ENCODE data around the gene OLFM1.
"Not testable (repeated sequence)": the region's sequence is repeated elsewhere in the genome, so short reads cannot be mapped to it uniquely, and the experiment has no call there.

Gene OLFM1

DNA sequence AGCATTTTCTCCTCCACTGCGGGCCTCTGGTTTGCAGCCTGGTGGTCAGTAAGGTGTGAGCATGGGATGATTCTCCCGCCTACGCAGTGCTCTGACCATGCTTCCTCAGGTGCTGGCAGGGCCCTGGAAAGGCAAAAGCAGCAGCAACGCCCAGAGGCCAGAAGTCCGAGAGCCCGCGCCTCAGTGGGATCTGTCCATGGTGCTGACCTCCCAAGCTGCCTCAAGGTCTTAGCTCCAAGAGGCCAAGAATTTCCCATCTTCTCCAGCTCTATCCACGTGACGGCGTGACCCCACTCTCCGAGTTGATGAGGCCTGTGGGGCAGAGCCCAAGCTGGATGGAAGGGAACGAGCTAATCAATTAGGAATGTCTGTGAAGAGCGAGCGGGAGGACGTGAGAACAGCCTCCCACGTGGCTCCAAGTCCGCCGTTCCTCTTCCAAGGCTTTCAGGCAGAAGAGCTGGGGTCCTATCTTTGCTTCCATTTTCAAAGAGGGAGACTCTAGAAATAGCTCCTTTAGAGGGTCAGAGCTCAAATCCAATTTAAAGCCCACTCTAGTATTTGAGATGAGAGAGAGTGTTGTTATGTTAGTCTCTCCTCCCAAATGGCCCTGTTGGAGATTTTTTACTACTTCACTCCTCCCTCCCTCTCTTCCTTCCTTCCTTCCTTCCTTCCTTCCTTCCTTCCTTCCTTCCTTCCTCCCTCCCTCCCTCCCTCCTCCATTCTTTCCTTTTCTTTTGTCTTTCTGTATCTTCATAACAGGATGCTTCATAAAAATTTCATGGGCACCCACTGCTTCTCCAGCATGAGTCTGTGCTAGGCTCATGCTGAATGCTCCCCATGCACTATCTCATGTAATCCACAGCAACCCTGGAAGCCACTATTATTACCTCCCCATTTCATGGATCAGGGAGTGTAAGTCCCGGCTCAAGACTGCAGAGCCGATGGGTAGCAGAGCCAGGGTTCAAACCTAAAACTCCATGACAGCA lies 69.3 kb downstream of the OLFM1 start:
- DNase-seq = peak; percentile 30

DNA sequence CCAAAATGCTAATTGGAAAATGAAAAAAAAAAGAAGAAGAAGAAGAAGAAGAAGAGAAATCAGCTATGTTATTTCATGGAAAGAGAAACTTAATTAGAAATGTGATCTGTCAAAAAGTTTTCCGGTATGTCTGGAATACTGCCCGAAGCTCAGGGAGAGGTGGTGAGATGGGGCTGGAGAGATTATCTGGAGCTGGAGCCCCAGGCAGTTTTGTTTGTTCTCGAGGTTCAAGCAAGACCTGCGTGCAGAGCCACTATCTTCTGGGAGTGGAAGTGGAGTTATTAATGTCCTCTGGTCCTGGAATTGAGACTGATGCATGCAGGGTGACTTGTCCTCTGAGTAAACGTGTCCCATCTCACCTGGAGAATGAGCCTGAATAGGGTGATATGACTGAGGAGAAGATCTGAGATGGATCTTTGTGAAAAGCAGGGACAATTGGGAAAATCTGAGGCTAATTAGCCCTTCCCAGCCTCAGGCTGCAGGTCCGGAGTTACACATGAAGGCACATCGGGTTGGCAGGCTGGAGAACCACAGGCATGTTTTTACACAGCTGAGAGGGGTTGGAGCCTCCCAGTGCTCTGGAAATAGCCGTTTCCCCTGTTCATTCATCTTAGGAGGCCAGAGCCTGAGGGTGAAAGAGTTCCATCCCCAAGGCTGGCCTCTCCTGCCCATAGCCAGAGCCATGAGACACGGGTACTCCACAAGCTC lies 70.5 kb downstream of the OLFM1 start:
- no peak for DNase-seq

DNA sequence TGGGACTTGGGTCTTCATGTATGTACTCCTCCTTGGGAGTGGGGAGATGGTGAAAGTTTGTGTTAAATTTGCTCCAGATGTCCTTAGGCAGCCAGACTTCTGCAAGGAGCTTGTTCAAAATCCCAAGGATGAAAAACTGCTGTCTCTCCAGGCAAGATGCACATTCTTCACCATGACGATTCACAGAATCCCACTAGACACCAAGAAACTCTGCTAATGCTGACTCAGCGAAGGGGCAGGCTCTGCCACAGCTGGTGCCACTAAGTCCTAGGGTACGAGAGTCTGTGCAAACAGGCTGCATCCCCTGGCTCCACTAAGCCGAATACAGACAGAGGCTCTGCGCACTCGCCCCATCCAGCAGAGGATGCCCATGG lies 71.1 kb downstream of the OLFM1 start:
- no peak for DNase-seq

DNA sequence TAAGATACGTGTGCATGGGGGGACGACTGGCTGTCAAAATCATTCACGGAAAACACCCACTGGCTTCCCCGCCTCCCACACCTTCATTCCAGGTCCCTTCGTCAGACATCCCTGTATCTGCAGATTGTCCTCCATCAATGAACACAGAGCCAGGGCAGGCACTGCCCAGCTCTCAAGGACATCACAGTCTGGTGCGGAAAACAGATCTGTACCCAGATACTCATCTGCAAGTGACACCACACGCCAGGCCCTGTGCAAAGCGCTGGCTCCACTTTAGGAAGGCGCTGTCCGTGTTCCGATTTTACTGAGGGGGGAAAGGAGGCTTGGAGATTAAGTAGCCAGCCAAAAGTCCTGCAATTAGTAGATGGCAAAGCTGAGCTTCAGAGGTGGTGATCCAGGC lies 72.3 kb downstream of the OLFM1 start:
- DNase-seq = no peak

DNA sequence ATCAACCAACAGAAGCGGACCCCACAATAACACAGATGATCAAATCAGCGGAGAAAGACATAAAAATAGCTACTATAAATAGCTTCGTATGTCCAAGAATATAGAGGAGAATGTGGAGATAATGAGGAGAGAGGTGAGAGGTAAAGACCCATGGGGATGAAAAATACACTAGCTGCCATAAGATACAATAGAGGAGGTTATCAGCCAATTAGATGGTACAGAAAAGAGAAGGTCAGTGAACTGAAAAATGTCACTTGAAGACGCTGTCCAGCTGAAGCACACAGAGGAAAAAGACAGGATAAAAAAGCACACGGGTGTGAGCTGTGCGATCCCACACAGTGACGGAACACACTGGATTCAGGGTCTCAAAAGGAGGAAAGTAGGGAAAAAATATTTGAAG lies 73.4 kb downstream of the OLFM1 start:
- DNase-seq = no peak

DNA sequence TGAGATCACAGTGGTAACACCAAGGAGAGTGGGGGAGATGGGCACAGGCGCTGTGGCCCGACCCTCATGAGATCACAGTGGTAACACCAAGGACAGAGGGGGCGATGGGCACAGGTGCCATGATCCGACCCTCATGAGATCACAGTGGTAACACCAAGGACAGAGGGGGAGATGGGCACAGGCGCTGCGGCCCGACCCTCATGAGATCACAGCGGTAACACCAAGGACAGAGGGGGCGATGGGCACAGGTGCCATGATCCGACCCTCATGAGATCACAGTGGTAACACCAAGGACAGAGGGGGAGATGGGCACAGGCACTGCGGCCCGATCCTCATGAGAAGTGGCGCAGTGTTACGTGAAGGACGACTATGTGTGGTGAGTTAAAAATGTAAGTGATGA lies 75.1 kb downstream of the OLFM1 start:
- not testable (repeated sequence) for DNase-seq

DNA sequence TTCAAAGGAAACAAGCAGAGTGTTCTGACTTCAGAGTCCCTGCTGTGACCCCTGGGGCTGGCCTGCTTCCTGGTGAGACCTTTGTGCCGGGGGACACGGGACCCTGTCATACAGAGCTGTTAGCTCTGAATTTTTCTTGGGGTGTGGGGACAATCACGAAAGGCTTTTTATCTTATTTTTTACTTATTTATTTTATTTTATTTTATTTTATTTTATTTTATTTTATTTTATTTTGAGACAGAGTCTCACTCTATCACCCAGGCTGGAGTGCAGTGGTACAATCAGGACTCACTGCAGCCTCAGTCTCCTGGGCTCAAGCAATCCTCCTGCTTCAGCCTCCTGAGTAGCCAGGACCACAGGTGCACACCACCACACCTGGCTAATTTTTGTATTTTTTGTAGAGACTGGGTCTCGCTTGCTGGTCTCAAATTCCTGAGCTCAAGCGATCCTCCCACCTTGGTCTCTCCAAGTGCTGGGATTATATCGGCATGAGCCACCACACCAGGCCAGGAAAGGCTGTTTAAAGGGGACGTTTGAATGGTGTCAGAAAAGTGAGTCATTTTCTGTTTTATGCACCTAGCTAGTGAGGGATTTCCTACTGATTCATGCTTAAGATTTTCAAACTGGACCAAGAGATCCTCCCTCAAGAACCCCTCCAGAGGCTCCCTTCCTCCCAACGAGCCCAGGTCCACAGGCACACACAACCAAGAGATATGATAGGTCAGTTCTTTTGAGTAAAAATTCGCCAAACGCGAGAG lies 75.7 kb downstream of the OLFM1 start:
- DNase-seq = no peak

DNA sequence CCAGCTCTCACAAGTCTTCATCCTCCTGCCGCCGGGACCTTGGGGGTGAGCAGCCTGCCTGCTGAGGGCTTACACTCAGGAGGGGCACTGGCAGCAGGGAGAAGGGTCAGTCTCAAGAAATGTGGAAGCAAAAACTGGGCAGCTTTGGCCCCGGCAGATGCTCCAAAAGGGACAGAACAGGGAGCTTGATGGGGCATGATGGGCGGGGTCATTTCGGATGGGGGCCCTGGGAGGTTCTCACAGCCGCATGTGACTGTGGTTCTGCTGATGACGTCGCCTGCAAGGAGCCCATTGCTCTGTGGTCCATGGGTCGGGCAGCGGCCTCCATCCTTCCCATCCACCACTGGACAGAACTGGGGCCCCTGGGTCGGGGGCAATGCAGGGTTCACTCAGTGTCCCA lies 76.6 kb downstream of the OLFM1 start:
- no peak for DNase-seq

DNA sequence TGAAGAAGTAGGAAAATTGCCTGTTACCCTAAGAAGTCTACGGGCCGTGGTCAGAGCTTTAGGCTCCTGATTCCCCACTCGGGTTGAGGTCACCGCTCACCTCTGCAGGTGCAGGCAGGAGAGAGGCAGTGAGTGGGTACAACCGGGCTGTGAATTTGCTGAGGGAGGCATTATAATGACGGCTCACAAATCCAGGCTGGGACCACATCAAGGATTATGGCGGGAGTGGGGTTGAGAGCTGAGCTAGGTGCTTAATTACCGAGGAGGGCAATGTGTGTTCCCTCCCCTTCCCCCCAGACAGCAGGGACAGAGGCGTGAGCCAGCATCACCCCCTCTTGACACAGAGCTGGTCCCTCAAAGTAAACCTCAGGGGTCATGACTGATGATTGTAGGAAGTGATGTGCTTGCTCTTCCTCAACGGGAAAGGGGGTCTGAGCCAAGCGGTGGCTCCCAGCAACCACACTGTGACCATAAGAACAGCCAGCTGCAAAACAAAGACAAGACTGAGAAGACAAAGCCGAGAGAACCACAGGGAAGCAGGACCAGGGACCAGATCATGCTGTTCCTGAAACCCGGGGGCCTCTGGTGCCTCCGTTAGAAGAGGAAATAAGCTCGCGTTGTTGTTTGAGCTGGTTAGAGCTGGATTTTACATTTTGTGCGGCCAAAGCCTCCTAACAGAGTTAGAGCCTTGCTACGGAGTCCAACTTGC lies 77.7 kb downstream of the OLFM1 start:
- DNase-seq = no peak

DNA sequence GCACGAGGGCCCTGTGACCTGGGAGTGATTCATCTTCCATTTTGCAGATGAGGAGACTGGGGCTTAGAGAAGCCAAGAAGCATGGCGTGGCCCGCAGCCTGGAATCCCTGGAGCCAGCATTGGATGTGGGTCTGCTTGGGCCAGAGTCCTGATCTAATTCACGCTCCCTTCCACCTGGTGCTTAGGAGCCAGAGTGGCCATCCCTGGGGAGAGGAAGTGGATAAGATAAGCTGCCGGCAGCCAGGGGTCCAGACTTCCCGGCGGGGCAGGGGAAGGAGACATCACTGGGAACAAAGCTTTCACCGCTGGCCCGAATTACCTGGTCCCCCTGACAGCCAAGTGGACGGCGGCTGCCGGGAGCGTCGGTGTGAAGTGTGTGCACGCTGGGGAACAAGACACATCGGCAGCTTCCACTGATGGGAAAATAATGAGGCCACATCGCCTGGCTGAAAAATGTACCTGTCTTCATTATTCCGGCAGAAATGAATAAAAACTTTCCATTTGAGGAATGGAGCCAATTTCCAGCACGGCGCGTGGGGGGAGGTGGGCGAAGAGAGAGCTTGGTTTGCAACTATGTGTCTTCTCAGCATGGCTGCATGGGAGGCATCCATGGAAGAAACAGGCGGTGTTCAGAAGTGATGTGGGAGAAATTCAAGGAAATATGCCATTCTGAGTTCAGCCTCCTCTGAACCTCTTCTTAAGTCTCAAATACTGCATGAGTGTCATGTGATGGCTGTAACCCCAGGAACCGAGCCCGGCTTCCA lies 78.5 kb downstream of the OLFM1 start:
- DNase-seq = no peak

DNA sequence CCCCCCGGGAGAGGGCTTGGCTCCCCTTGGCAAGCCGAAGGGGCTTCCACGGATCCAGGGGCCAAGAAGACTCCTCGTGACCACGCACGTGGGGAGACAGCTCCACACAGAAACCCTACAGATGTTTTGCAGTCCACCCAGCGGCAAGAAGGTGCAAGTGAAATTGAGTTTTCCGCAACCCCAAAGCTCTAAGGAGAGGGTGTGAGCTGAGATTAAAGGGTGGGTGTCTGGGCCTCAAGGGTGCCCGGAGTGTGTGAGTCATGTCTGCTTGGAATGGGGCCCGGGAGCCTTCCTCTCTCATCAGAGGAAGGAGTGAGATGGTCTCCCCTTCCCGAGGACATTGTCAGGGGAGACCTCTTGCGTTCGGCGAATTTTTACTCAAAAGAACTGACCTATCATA lies 79.1 kb downstream of the OLFM1 start:
- no peak for DNase-seq

DNA sequence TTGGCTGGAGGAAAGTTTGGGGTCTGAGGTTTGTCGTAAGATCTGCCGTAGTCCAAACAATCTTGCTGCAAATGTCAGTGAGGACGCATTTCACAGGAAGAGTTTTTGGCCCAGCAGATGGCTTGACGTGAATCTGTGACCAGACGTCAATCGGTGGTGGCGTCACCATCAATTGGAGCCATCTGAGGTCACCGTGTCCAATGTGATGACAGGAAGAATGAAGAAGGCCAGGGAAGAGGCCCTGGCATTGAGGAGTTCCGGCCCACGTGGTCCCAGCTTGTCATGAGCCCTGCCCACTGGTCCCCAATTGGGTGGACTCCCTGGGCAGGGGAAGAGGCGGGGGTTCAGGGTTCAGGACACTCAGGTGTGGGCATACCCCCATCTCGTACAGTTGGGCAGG lies 79.9 kb downstream of the OLFM1 start:
- DNase-seq = no peak

DNA sequence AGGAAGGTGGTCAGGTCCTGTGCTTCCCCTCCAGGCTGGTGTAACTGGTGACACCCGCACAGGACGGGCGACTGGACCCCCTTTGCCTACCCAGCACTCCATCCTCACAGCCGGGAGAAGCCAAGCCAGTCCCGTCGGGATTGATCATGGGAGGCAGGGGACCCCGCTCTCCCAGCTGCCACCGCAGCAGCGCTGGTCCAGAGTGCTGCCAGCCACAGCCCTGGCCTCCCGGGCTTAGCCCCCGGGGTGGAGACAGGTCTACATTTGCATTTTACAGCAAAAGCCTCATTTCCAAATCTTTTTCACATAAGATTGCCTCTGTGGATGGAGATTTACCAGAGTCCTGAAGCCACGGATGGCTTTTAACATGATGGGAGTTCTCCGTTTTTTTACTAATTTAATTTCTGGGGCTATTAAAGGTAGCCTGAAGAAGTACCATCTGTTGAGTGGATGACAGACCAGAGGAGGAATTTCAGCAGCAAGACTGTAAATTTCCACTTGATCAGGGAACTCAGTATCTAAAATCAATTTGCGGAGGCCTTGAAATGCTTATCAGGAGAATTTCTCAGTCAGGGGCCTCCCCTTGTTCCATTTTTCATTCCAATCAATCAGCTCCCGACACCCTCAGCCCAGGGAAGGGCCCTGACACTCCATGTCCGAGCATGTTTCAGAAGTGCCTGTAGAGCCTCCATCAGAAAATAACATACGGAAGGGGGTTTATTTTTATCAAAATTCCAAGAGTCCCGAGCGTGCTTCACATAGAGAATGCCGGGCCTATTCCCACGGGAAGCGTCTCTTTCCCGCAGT lies 80.6 kb downstream of the OLFM1 start:
- no peak for DNase-seq

DNA sequence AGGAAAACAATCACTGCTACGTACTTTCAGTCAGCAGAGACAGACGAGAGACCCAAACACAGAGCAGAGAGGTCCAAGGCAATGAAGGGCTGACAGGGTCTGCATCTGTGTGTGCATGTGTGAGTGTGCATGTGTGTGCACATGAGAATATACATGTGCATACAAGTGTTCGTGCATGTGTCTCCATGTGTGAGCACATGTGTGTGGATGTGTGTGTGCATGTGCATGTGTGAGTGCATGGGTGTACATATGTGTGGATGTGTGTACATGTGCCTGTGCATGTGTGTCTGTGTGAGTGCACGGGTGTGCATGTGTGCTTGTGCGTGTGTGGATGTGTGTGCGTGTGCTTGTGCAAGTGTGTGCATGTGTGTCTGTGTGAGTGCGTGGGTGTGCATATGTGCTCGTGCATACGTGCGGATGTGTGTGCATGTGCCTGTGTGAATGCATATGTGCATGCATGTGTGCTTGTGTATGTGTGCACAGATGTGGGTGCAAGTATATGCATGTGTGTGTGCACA lies 82.3 kb downstream of the OLFM1 start:
- DNase-seq = no peak

DNA sequence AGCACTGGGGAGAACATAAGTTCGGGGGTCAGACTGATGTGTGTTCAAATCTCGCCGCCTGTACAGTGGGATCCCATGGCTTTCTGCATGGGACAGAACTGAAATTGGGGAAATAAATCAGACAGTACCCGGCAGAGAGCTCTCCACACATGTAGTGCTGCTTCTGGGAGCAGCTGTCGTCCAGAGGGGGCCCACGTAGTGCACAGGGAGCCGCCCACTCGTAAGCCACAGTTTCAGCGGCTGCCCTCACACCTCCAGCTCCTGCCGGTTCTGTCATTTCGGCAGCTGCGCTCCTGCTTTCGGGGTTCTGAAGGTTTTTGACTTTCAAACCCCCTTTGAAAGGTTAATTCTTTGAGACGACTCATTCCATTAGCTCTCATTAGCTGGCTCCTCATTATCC lies 83.1 kb downstream of the OLFM1 start:
- DNase-seq = no peak

Data from fibroblast of skin of back (primary cell).